ENCODE results near the gene ARVCF. TPM values are rescaled to one million over a fixed set of nuclear protein-coding genes. Genes with fewer than 3 reads are reported as not detected.
A peak's percentile ranks its signal among the peaks of the same experiment; 100 is the strongest.

ARVCF gene
- total RNA-seq, 3 donors from 2014 or later (not counting 1 experiment from before 2014, with no cell fraction given), result 37.8 to 62.0 (median 38.7) TPM

- WGBS (ENCODE audit: insufficient coverage), result 84% methylated on average over 9 of the region's 9 CpGs
- no peak for ATAC-seq
- no peak for DNase-seq
Measured at GRCh38 chr22:19970031-19970478, 46.6 kb downstream of the ARVCF start.

GRCh38 chr22:19969141-19969928 is 47.3 kb downstream of the ARVCF start:
- Histone ChIP-seq H3K27ac (ENCODE audit: low read length) (no peak overlapping the region), H3K4me3 (ENCODE audit: low read length) (no peak overlapping the region), H3K4me1 (ENCODE audit: control insufficient read depth, insufficient read depth, low read length) (peaks cover 69% of the 10 kb centered on the region), H3K27me3 (ENCODE audit: control insufficient read depth, insufficient read depth, low read length) (no peaks in the 10 kb centered on the region), H3K9me3 (ENCODE audit: control insufficient read depth, insufficient read depth, low read length) (no peaks in the 10 kb centered on the region), H3K36me3 (ENCODE audit: control insufficient read depth, insufficient read depth, low read length) (peaks cover 34% of the 10 kb centered on the region)
- H3K36me3 Mint-ChIP-seq, result no peaks in the 10 kb centered on the region
- no peaks in the 10 kb centered on the region for H3K27me3 Mint-ChIP-seq (ENCODE audit: low read depth in 2 of 2)
- H3K4me1 Mint-ChIP-seq, result peaks cover 39 to 49% of the 10 kb centered on the region in 2 donors
- no peak overlapping the region for H3K27ac Mint-ChIP-seq
- ATAC-seq (no peak), DNase-seq (no peak)
- no peak for TF ChIP-seq CTCF (IDR thresholded peaks at IDR 0.05)
- H3K4me3 Mint-ChIP-seq, result no peak overlapping the region
- intact Hi-C loops (cut with micrococcal nuclease), result no loop called here
- H3K9me3 Mint-ChIP-seq, result no peaks in the 10 kb centered on the region
- WGBS (ENCODE audit: insufficient coverage), result 90% methylated on average over 11 of the region's 11 CpGs

More at GRCh38 chr22:19970031-19970478, 46.6 kb downstream of the ARVCF start:
- intact Hi-C loops (cut with micrococcal nuclease), result loop anchor here (1.0 to 5.0 kb wide), 3 partner anchors 43 to 157 kb away; partner anchors contain the start of gene TANGO2
- Mint-ChIP-seq H3K36me3 (no peaks in the 10 kb centered on the region), H3K4me1 (peaks cover 44 to 56% of the 10 kb centered on the region in 2 donors), H3K27ac (peak overlapping the region in 1 of 2 donors; percentile 85), H3K27me3 (ENCODE audit: low read depth in 2 of 2) (no peaks in the 10 kb centered on the region), H3K9me3 (no peaks in the 10 kb centered on the region), H3K4me3 (no peak overlapping the region)
- H3K9me3 ChIP-seq (ENCODE audit: control insufficient read depth, insufficient read depth, low read length), result no peaks in the 10 kb centered on the region
- no peaks in the 10 kb centered on the region for H3K27me3 ChIP-seq (ENCODE audit: control insufficient read depth, insufficient read depth, low read length)
- H3K27ac ChIP-seq (ENCODE audit: low read length), result no peak overlapping the region
- TF ChIP-seq CTCF (IDR thresholded peaks at IDR 0.05), result no peak
- H3K36me3 ChIP-seq (ENCODE audit: control insufficient read depth, insufficient read depth, low read length), result peaks cover 30% of the 10 kb centered on the region
- H3K4me1 ChIP-seq (ENCODE audit: control insufficient read depth, insufficient read depth, low read length), result peaks cover 75% of the 10 kb centered on the region
- H3K4me3 ChIP-seq (ENCODE audit: low read length), result no peak overlapping the region

GRCh38 chr22:19968450-19968891 is 48.2 kb downstream of the ARVCF start:
- intact Hi-C loops (cut with micrococcal nuclease), result no loop called here
- no peak for DNase-seq
- TF ChIP-seq CTCF (IDR thresholded peaks at IDR 0.05), result no peak
- Mint-ChIP-seq H3K27me3 (ENCODE audit: low read depth in 2 of 2) (no peaks in the 10 kb centered on the region), H3K27ac (no peak overlapping the region), H3K4me3 (no peak overlapping the region), H3K9me3 (no peaks in the 10 kb centered on the region), H3K36me3 (no peaks in the 10 kb centered on the region), H3K4me1 (peaks cover 39 to 42% of the 10 kb centered on the region in 2 donors)
- Histone ChIP-seq H3K4me1 (ENCODE audit: control insufficient read depth, insufficient read depth, low read length) (peaks cover 61% of the 10 kb centered on the region), H3K4me3 (ENCODE audit: low read length) (no peak overlapping the region), H3K36me3 (ENCODE audit: control insufficient read depth, insufficient read depth, low read length) (peaks cover 40% of the 10 kb centered on the region), H3K9me3 (ENCODE audit: control insufficient read depth, insufficient read depth, low read length) (no peaks in the 10 kb centered on the region), H3K27ac (ENCODE audit: low read length) (no peak overlapping the region), H3K27me3 (ENCODE audit: control insufficient read depth, insufficient read depth, low read length) (no peaks in the 10 kb centered on the region)
- no peak for ATAC-seq
- WGBS (ENCODE audit: insufficient coverage), result 96% methylated on average over 18 of the region's 18 CpGs

All from natural killer cell (primary cell).